NCI-H128 (cell line): Measurements from ENCODE around the gene AQP12A.

Experiments
- DNase-seq: peaks from one replicate; lab custom pipeline; 2025; ENCODE audit not compliant: unreplicated experiment; lab: John Stamatoyannopoulos, UW

AQP12A gene

GRCh38 chr2:240704651-240705050 is 13.0 kb downstream of the AQP12A start:
- DNase-seq, result no peak

DNA sequence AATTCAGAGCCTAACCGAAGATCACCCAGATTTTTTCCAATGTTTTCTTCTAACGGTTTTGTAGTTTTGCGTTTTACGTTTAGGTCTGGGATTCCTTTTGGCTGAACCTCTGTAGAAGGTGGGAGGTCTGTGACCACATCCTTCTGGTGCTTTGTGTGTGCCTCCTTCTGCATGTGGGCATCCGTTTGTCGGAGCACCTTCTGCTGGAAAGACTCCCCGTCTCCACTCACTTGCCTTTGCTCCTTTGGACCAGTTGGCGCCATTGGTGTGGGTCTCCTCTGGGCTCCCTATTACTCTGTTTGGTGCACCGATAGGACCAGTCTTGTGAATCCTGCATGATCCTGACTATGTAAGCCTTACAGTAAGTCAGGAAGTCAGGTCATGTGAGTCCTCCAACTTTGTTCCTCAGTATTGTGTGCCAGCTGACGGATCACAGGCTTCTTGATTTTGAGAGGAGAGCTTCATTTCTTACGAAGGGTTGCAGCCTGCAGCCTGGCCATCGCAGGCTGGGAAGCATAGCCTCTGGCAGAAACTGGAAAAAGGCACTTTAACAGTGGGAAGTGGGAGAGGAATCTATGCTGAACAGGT is 13.6 kb downstream of the AQP12A start:
- no peak for DNase-seq

GRCh38 chr2:240707043-240707756 is 15.5 kb downstream of the AQP12A start:
- DNase-seq, result no peak

- no peak for DNase-seq
Measured at GRCh38 chr2:240707821-240708220, 16.2 kb downstream of the AQP12A start.

GRCh38 chr2:240708457-240708856 is 16.8 kb downstream of the AQP12A start:
- no peak for DNase-seq

- DNase-seq, result no peak
Measured at GRCh38 chr2:240711296-240711695, 19.6 kb downstream of the AQP12A start.

DNA sequence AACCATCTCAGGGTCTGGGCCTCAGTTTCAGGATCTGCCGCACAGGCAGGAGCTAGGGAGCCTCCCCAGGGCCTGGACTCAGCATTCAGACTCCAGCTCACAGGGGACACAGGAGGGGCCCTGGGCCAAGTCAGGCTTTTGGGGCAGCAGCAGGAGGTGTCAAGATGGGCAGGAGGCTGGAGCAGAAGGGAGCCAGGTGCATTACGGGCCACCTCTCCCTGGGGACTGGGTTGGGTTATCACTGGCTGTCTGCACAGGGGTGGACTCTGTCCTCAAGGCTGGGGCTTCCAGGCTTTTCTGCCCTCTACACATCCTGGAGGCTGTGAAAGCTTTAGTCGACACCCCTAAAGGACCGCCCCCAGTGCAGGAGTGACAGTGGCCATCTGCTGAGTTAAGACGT is 20.0 kb downstream of the AQP12A start:
- no peak for DNase-seq

GRCh38 chr2:240712121-240712520 is 20.5 kb downstream of the AQP12A start:
- DNase-seq, result no peak

DNA sequence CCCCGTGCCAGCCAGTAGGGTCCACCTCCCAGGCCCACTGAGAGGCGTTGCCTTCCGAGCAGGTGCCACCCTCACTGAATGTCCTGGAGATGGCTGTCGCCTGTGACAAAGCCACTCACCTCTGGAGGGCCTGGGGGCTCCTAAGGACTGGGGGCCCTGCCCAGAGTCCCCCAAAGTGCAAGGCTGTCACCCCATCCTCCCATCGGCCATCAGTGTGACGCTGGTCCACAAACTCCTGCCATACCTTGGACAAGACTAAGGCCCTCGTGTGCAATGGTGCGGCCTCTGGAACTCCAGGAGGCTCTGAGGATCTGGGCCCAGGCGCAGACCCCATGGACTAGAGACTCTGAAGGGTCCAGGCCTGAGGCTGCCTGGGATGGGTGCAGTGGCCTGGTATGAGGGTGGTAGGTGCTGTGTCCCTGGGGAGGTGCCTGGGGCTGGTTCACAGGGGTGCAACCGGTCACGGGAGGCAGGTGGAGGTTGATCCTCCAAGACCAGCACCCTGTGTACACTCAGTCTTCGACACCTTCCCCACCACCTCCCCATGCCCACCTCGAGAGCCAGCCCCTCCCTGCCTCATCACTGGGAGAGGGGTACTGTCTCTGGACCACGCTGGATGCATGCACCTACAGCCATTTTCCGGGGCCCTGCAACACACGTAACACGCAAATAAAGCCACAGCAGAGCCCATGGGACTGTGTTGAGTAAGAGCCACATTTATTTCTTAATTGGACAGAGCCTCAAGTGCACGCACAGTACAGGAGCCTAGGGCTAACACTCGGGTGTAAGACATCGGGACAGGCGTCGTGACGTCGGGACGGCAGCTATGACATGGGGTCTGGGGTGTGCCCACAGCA is 21.6 kb downstream of the AQP12A start:
- DNase-seq, result no peak

- no peak for DNase-seq
Measured at GRCh38 chr2:240713928-240714746, 22.5 kb downstream of the AQP12A start.

- DNase-seq, result no peak
Measured at GRCh38 chr2:240714747-240715725, 23.4 kb downstream of the AQP12A start.

GRCh38 chr2:240716130-240716798 is 24.6 kb downstream of the AQP12A start:
- DNase-seq, result no peak

- no peak for DNase-seq
Measured at GRCh38 chr2:240717181-240717641, 25.5 kb downstream of the AQP12A start.

DNA sequence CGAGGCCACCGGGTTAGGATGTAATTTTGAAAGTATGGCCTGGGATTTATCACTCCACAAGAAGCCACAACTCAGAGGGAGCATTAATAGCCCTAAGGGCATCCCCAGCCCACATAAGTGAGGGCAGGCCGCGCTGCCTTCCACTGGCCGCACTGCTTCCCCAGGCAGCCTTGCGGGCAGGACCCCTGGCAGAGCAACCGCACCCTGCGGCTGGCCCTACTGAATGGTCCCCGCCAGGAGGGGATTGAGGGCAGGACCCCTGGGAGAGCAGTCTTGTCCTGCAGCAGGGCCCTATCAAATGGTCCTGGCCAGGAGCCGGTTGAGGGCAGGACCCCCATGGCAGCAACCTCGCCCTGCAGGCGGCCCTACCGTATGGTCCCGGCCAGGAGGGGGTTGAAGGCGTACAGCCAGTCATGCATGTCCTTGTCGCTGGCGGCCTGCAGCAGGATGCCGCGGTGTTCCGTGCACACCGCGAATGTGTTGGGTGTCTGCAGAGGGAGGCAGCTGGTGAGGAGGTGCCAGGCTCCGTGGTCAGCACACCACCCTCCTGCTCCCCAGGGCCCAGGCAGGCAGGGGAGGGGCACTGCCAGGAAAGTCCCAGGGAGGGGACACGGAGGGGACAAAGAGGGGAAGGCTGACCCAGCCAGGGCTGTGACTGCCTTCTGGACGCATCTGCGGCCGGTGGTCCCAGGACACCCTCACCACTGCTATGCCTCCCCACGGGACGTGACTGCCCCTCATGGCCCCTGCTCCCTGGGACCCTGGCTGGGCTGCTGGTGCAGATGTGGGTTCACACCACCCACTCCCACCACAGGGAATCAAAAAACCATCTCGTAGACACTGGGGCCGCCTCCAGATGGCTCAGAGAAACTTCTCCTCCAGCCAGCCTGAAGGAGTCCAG is 26.3 kb downstream of the AQP12A start:
- DNase-seq, result no peak

DNA sequence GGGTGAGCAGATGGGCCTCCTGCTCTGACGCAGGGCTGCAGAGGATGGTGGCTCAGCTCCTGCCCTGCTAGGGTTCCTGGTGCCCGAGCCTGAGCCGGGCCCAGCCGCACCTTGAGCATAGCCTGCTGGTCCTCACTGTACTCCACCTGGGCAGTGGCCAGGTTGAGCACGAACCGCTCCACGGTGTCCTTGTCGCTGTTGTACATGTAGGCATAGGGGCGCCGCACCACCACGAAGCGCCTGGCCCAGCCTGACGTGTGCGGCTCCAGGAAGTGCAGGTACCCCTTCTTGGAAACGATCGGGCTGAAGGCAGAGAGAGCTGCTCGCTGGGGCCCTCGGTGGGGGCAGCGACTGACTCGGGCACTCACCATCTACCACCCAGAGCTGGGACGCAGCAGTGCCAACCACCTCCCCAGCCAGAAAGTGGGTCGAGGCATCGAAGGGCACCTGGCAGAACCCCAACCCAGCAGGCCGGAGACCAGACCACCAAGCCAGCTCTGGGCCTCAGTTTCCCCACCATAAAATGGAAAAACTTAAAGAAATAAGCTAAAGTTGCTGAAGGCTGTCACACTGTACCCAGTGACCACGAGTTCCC is 27.3 kb downstream of the AQP12A start:
- no peak for DNase-seq

DNA sequence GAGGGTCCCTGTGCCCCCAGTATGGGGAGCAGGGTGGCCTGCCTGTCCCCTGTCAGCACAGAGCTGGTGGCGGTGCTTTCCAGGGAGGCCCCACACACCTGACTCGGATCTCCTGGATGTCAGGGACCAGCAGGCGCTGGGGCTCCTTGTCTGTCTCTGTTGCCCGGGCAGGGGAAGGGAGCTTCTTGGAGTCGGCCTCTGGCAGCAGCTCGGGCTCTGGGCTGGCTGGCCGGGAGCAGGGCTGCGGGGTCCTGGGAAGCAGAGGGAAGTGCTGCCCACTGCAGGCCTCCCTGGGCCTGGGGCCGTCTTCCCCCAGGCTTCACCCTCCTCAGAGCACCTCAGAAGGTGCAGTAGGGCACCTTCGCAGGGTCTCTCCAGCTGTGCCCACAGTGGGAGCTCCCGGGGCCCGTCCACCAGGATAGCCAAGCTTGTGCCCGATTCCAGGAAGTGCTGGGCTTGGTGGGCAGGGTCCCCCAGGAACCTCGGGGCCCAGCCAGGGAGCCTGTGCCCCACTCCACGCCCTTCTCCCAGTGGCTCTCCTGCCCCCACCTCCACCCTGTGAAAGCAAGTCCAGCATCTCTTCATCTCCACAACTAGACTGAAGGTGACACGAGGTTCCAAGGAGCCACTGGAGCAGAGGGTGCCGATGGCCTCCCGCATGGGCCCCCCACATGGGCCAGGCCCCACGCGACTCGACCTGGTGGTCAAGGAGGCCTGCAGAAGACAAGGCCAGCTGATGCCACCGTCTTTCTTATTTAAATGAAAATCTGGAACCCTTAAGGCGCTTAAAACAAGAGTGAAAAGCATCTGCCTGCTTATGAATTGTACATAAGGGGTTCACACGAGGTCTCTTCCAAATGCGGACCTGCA is 28.2 kb downstream of the AQP12A start:
- no peak for DNase-seq
